ENCODE data around the gene C11orf42.

- TF ChIP-seq ARNT (IDR thresholded peaks at IDR 0.05) (no peak), LEF1 (IDR thresholded peaks at IDR 0.05; ENCODE audit: borderline replicate concordance) (no peak), SP1 (IDR thresholded peaks at IDR 0.05) (no peak), BHLHE40 (IDR thresholded peaks at IDR 0.05; ENCODE audit: borderline replicate concordance) (no peak), FOXM1 (IDR thresholded peaks at IDR 0.05; ENCODE audit: borderline replicate concordance) (no peak)
These were observed 45.9 kb downstream of the C11orf42 start for GRCh38 chr11:6251120-6251733.
